T-helper 17 cell (primary cell): Measurements from ENCODE around the gene RSKR. TPM values are rescaled to one million over a fixed set of nuclear protein-coding genes. Genes with fewer than 3 reads are reported as not detected.
"Not testable (repeated sequence)": the region's sequence is repeated elsewhere in the genome, so short reads cannot be mapped to it uniquely, and the experiment has no call there.

Experiments
- ATAC-seq: fragments of 150-1000 bp; cut with Tn5 transposase; 2 replicates; pipeline ENCODE4 v1.10.0; 2021; ENCODE audit warnings: mild to moderate bottlenecking, moderate library complexity
- DNase-seq, 3 donors: peaks; one replicate each; pipeline versions ENCODE4 v3.0.0 to v3.0.0-alpha.2; 2020 to 2021
- H3K9me3 ChIP-seq: one replicate; pipeline ENCODE4 v1.7.0; 2013; ENCODE audit warnings: low read length, mild to moderate bottlenecking; ENCODE audit not compliant: control insufficient read depth, poor library complexity, severe bottlenecking
- H3K27ac Mint-ChIP-seq: one replicate; pipeline ENCODE4 v1.8.0; 2022; ENCODE audit warnings: mild to moderate bottlenecking, moderate library complexity, mixed read lengths
- H3K27me3 Mint-ChIP-seq: one replicate; pipeline ENCODE4 v1.8.0; 2022; ENCODE audit warnings: mixed read lengths
- H3K36me3 Mint-ChIP-seq: one replicate; pipeline ENCODE4 v1.8.0; 2022; ENCODE audit warnings: low read depth, mixed read lengths
- H3K4me1 Mint-ChIP-seq: one replicate; pipeline ENCODE4 v1.8.0; 2022; ENCODE audit warnings: mild to moderate bottlenecking, mixed read lengths
- H3K4me3 Mint-ChIP-seq: one replicate; pipeline ENCODE4 v1.8.0; 2022; ENCODE audit warnings: mild to moderate bottlenecking, moderate library complexity, mixed read lengths
- total RNA-seq, 4 donors: library from RNA in 2 of 4; stranded (reverse) in 2 of 4; gene quantifications; one replicate each; pipeline ENCODE4 v1.2.3 and lab custom pipeline; 2022 to 2026

The RSKR gene
- total RNA-seq, 2 donors from 2014 or later, result 8.1 to 8.8 TPM

DNA sequence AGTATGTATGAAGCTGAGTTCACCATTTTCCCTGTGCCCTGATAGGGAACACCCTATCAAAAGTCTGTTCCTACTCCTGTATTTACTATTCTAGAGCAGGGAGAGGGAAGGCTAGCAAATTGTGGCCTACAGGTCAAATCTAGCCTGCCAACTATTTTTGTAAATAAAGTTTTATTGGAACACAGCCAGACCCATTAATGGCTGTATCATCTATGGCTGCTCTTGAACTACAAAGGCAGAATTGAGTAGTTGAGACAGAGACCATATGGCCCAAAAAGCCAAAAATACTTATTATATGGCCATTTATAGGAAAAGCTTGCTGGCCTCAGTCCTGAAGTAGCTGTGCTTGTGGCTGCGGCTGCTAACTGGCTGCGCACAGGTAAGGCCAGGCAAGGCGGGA lies 33.0 kb downstream of the RSKR start:
- H3K36me3 Mint-ChIP-seq, result peaks cover 5% of the 10 kb centered on the region
- no peak overlapping the region for H3K4me3 Mint-ChIP-seq
- H3K4me1 Mint-ChIP-seq, result peaks cover 17% of the 10 kb centered on the region
- no peaks in the 10 kb centered on the region for H3K27me3 Mint-ChIP-seq
- H3K27ac Mint-ChIP-seq, result no peak overlapping the region
- no peaks in the 10 kb centered on the region for H3K9me3 ChIP-seq
- DNase-seq (no peak), ATAC-seq (no peak)

GRCh38 chr17:28579526-28579925 lies 34.5 kb downstream of the RSKR start:
- Mint-ChIP-seq H3K4me3 (no peak overlapping the region), H3K4me1 (peaks cover 18% of the 10 kb centered on the region), H3K27ac (peak overlapping the region; percentile 72), H3K27me3 (no peaks in the 10 kb centered on the region), H3K36me3 (peaks cover 2% of the 10 kb centered on the region)
- no peak for ATAC-seq
- no peaks in the 10 kb centered on the region for H3K9me3 ChIP-seq
- no peak for DNase-seq

DNA sequence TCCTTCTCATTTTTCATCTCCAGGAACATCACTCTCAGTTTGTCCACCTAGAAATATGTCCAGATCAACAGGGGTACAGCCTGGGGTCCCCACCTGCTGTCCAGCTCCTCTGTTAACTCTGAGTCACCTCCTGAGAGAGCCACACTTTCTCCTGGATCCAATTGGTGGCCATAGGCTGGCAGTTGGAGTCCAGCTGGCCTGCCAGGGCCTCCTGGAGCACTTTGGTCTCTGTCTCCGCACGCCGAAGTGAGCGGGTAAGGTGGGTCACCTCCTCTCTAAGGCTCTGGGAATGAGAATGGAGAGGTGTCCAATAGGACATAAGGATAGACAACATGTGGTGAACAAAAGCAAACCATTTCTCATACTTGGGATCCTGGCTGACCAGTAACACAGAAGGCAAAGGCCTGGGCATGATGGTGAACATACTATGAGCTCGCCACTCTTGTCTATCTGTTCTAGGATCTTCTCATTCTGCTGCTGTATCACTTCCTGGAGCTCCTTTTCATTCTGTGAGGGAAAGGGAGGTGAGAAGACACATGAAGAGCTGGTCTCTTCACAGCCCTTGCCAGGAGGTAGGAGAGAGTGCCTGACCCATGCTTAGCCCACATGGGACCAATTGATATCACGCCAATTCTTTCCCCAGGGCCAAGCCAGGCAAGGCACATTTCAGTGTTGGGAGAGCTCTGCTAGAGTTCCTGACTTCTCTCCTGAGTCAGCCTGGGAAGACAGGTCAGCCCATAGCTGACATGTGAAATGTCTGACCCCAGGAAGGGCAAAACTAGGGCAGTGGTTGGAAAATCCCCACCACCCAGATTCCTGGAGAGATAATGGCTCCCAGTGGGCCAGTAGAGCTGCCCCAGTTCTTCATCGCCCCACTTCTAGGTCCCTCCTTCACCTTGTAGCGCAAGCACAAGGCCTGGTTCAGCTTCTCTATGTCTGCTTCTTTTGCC lies 35.5 kb downstream of the RSKR start:
- Mint-ChIP-seq H3K27me3 (no peaks in the 10 kb centered on the region), H3K4me1 (peaks cover 20% of the 10 kb centered on the region), H3K27ac (no peak overlapping the region), H3K36me3 (peaks cover 4% of the 10 kb centered on the region), H3K4me3 (peak overlapping the region; percentile 36)
- DNase-seq (no peak), ATAC-seq (no peak)
- H3K9me3 ChIP-seq, result no peaks in the 10 kb centered on the region

- ATAC-seq (no peak), DNase-seq (no peak)
- H3K4me3 Mint-ChIP-seq, result no peak overlapping the region
- H3K27me3 Mint-ChIP-seq, result no peaks in the 10 kb centered on the region
- peaks cover 4% of the 10 kb centered on the region for H3K36me3 Mint-ChIP-seq
- no peaks in the 10 kb centered on the region for H3K9me3 ChIP-seq
- H3K27ac Mint-ChIP-seq, result peak overlapping the region; percentile 81
- H3K4me1 Mint-ChIP-seq, result peaks cover 24% of the 10 kb centered on the region
Measured at GRCh38 chr17:28577466-28577824, 36.5 kb downstream of the RSKR start.

DNA sequence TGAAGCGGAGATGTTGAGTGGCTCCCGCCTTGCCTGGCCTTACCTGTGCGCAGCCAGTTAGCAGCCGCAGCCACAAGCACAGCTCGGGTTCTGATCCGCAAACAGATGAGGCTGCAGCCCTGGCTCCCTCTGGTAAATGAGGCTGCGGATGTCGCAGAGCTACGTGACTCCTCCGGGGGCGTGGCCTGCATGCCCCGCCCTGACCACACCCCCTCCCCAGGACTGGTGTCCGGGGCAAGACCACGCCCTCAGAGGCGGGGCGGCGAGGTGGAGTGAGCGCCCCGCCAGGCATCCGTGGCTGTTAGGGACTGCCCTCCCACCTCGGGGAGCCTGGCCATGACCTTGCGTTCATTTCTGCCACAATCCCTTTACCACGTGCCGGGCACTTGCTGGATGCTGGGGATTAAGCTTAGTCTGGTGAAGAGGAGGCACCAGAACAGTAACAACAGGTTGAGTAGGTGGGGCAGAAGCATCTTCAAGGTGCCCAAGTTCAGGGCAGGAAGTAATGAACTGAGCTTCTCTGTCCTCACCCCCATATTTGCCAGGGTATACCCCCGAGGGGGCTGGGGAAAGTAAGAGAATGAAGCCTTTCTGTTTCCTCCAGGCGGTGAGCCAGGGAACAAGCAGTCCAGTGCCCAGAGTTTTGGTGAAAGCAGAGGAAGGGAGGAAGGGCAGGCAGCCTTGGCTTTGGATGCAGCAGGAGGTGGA lies 37.1 kb downstream of the RSKR start, which contains the start of gene ALDOC:
TSS of gene ALDOC (minus strand) at position 138 of the 708 bp plus-strand sequence. CDS start 1,363 bp downstream, outside the sequence.
- ATAC-seq, result peak; percentile 98
- DNase-seq, result peak; percentile 98 to 100 (median 98)
- Mint-ChIP-seq H3K27me3 (no peaks in the 10 kb centered on the region), H3K36me3 (peaks cover 4% of the 10 kb centered on the region), H3K4me1 (peaks cover 29% of the 10 kb centered on the region), H3K4me3 (peak within 1 kb of the TSS; percentile 93), H3K27ac (peak within 1 kb of the TSS; percentile 81)
- no peaks in the 10 kb centered on the region for H3K9me3 ChIP-seq

- H3K36me3 Mint-ChIP-seq, DNase-seq, H3K27me3 Mint-ChIP-seq, ATAC-seq, H3K9me3 ChIP-seq: not testable (repeated sequence)
- Mint-ChIP-seq H3K4me3 (peak overlapping the region; percentile 93), H3K4me1 (peaks cover 32% of the 10 kb centered on the region), H3K27ac (peak overlapping the region; percentile 81)
Measured at GRCh38 chr17:28576016-28576415, 38.0 kb downstream of the RSKR start.

DNA sequence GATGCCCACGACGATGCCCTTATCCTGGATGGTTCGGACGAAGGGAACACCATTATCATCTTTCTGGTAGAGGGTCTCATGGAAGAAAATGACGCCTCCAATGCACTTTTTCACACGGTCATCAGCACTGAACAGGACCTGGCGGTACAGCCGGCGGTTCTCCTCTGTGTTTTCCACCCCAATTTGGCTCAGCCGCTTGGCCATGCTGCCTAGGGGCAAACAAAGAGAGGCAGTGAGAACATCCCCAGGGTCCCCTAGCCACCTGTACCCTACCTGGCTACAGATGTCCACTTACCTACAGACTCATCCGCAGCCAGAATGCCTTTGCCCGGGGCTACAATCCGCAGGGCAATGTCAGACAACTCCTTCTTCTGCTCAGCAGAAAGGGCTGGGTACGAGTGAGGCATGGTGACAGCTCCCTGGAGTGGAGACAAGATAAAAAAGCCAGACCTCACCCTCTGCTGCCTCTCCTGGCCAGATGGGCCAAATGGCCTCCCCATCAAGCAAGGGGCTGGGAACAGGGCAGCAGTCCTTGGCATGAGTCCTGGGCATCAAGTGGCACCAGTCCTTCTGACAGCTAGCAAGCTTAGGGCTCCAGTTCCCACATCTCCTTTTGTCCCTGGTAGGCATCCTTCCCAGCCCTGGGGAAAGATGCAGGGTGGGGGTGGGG lies 38.7 kb downstream of the RSKR start:
- Mint-ChIP-seq H3K4me3 (no peak overlapping the region), H3K27me3 (no peaks in the 10 kb centered on the region), H3K36me3 (peaks cover 7% of the 10 kb centered on the region), H3K4me1 (peaks cover 32% of the 10 kb centered on the region), H3K27ac (no peak overlapping the region)
- no peaks in the 10 kb centered on the region for H3K9me3 ChIP-seq
- DNase-seq (no peak), ATAC-seq (no peak)

DNA sequence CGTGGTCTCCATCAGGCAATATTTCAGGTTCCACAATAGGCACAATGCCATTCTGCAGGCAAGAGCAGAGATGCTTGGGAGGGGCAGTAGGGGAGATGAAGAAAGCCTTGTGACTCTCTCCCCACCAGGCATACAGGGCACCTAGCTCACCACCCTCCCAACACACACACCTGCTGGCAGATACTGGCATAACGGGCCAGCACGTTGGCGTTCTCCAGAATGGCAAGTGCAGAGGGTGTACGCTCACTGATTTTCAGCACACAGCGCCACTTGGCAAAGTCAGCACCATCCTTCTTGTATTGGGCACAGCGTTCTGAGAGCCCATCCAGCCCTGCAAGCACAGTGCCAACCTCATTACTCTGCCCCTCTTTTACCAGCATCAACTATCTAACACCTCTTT lies 39.5 kb downstream of the RSKR start:
- H3K36me3 Mint-ChIP-seq, result peaks cover 7% of the 10 kb centered on the region
- DNase-seq (no peak), ATAC-seq (no peak)
- peak overlapping the region; percentile 5 for H3K4me3 Mint-ChIP-seq
- H3K27ac Mint-ChIP-seq, result no peak overlapping the region
- H3K4me1 Mint-ChIP-seq, result peaks cover 36% of the 10 kb centered on the region
- no peaks in the 10 kb centered on the region for H3K27me3 Mint-ChIP-seq
- H3K9me3 ChIP-seq, result no peaks in the 10 kb centered on the region

DNA sequence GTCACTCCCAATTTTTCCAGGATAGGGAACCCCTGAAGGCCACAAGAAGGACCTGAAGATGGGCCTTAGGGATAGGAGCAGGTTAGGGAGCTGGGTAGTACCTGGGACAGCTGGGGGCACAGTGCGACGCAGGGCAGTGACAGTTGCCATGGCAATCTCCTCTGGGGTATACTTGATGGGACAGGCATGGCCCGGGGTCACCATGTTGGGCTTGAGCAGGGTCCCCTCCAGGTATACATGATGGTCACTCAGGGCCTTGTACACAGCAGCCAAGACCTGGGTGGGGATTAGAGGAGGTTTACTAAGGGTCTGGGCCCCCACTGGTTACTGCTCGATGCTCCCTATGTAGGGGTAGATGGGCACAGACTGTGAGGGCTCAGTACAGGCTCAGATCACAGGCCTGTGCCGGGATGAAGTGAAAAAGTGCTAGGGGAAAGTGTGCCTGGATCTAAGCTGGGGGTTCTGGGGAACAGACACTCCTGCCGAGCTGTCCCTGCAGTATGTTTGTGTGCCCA lies 40.0 kb downstream of the RSKR start:
- ATAC-seq, result no peak
- H3K9me3 ChIP-seq, result no peaks in the 10 kb centered on the region
- H3K4me3 Mint-ChIP-seq, result no peak overlapping the region
- no peak for DNase-seq
- H3K4me1 Mint-ChIP-seq, result peaks cover 38% of the 10 kb centered on the region
- peaks cover 7% of the 10 kb centered on the region for H3K36me3 Mint-ChIP-seq
- H3K27ac Mint-ChIP-seq, result no peak overlapping the region
- H3K27me3 Mint-ChIP-seq, result no peaks in the 10 kb centered on the region

DNA sequence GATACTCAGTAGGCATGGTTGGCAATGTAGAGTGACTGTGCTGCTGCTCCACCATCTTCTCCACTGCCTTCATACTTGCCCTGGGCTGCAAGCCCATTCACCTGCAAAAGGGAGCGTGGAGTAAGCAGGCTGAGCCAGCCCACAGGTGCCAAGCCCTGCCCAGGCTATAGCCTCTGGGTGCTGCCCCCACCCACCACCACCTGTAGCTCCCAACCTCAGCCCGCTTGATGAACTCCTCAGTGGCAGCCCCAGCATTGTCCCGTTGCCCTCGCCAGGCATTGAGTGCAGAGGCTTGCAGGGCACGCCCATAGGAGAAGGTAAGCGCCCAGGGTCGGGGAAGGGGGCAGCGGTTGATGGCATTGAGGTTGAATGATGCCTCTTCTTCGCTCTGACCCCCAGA lies 40.5 kb downstream of the RSKR start:
- no peaks in the 10 kb centered on the region for H3K27me3 Mint-ChIP-seq
- H3K4me3 Mint-ChIP-seq, result no peak overlapping the region
- ATAC-seq (no peak), DNase-seq (no peak)
- H3K9me3 ChIP-seq, result no peaks in the 10 kb centered on the region
- peaks cover 39% of the 10 kb centered on the region for H3K4me1 Mint-ChIP-seq
- H3K27ac Mint-ChIP-seq, result no peak overlapping the region
- H3K36me3 Mint-ChIP-seq, result peaks cover 7% of the 10 kb centered on the region

- DNase-seq (no peak), ATAC-seq (no peak)
- Mint-ChIP-seq H3K4me1 (peaks cover 42% of the 10 kb centered on the region), H3K27ac (peak overlapping the region; percentile 78), H3K4me3 (peak overlapping the region; percentile 97), H3K27me3 (no peaks in the 10 kb centered on the region), H3K36me3 (peaks cover 7% of the 10 kb centered on the region)
- H3K9me3 ChIP-seq, result no peaks in the 10 kb centered on the region
Measured at GRCh38 chr17:28573040-28573380, 41.0 kb downstream of the RSKR start.

DNA sequence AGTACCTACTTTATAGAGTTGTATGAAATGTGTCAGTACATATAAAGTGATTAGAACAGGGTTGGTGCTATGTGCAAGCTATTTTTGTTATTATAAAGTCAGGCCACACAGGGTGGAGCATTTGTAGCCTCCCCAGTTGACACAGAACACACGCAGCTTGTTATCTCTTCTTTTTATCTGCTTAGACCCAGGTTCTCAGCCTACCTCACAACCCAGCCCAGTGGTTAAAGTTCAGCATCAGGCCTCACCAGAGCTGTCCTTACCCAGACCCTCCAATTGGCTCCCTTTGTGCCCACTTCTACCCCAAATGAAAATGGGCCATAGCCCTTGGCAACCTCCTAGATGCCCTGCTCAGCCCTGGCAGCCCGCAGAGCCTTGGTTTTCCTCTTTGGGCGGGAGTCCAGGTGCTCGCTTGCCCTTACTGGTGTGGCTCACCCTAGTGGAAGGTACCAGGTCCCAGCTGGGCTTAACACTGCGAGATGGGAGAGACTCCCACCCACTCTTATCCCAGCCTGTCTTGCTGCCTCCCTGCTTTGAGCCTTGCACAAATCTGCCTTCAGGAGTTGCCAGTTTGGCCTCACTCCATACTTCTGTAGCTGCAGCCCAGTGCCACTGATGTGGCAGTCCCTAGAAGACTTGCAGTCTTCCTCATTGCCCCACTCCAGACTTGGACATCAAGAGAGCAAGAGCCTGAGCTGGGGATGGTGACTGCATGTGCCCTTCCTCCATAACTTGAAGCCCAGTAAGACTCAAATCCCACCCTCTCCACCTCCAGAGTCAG lies 41.5 kb downstream of the RSKR start:
- Mint-ChIP-seq H3K27me3 (no peaks in the 10 kb centered on the region), H3K4me1 (peaks cover 47% of the 10 kb centered on the region), H3K27ac (peak overlapping the region; percentile 82), H3K36me3 (peaks cover 10% of the 10 kb centered on the region), H3K4me3 (peak overlapping the region; percentile 97)
- no peaks in the 10 kb centered on the region for H3K9me3 ChIP-seq
- ATAC-seq, result no peak
- DNase-seq, result no peak
